ENCODE measurements around the gene NRXN2. TPM values are rescaled to one million over a fixed set of nuclear protein-coding genes. Genes with fewer than 3 reads are reported as not detected.
A peak's percentile ranks its signal among the peaks of the same experiment; 100 is the strongest.

Gene NRXN2
- total and polyA plus RNA-seq, 4 donors: 0.17 to 2.8 (median 1.4) TPM

GRCh38 chr11:64713781-64714363 is 9.1 kb downstream of the NRXN2 start:
- WGBS: 8% methylated on average over 39 of the region's 39 CpGs
- no peak for TF ChIP-seq ATF3 (IDR thresholded peaks at IDR 0.05)
- no peak for TF ChIP-seq FOXA1 (IDR thresholded peaks at IDR 0.05)
- TF ChIP-seq HNF4G (IDR thresholded peaks at IDR 0.05): no peak
- TF ChIP-seq EGR1 (IDR thresholded peaks at IDR 0.05; ENCODE audit: low read depth in 2 of 2): no peak
- TF ChIP-seq JUND (IDR thresholded peaks at IDR 0.05): no peak
- no peak for TF ChIP-seq YY1 (IDR thresholded peaks at IDR 0.05)
- TF ChIP-seq ZBTB33 (IDR thresholded peaks at IDR 0.05): no peak
- TF ChIP-seq RAD21 (IDR thresholded peaks at IDR 0.05): no peak
- no peak for TF ChIP-seq TAF1 (conservative IDR thresholded peaks at IDR 0.05)
- no peak for TF ChIP-seq HNF4A (conservative IDR thresholded peaks at IDR 0.05)
- no peak for TF ChIP-seq REST (IDR thresholded peaks at IDR 0.05)
- no peak for TF ChIP-seq MAX (IDR thresholded peaks at IDR 0.05)
- no peak for TF ChIP-seq CTCF (IDR thresholded peaks at IDR 0.05; ENCODE audit: low read depth, low read length, missing input control)
- TF ChIP-seq SP1 (IDR thresholded peaks at IDR 0.05): no peak
- H3K27me3 ChIP-seq (ENCODE audit: control insufficient read depth in 4 of 4, insufficient read depth in 4 of 4, low read length in 3 of 4): peaks cover 15 to 27% (median 19%) of the 10 kb centered on the region in 4 donors

More at GRCh38 chr11:64713781-64714363, 9.1 kb downstream of the NRXN2 start:
- H3K9me3 ChIP-seq (ENCODE audit: control insufficient read depth in 4 of 4, low read length in 3 of 4): no peaks in the 10 kb centered on the region
- H3K9ac ChIP-seq (ENCODE audit: low read depth in 1 of 2, low read length in 2 of 2): no peak overlapping the region
- no peak overlapping the region for H3K27ac ChIP-seq (ENCODE audit: low read depth in 1 of 2, low read length in 2 of 2)
- peaks cover 2 to 9% (median 5%) of the 10 kb centered on the region in 4 donors for H3K4me1 ChIP-seq (ENCODE audit: control insufficient read depth in 4 of 4, insufficient read depth in 4 of 4, low read length in 3 of 4)
- peak overlapping the region in 1 of 3 donors; percentile 16 for H3K4me3 ChIP-seq (ENCODE audit: low read depth in 1 of 3, low read length in 3 of 3)
- H3K36me3 ChIP-seq (ENCODE audit: control insufficient read depth in 4 of 4, insufficient read depth in 3 of 4, low read depth in 1 of 4, low read length in 3 of 4): no peaks in the 10 kb centered on the region
- no peak for DNase-seq (ENCODE audit: low spot score)

All from liver (tissue), 9 donors.